ENCODE measurements around the gene THAP3. TPM values are rescaled to one million over a fixed set of nuclear protein-coding genes. Genes with fewer than 3 reads are reported as not detected.
A peak's percentile ranks its signal among the peaks of the same experiment; 100 is the strongest.

The THAP3 gene
- total and polyA plus RNA-seq, 2 experiments from 2014 or later = 15.1 to 23.8 TPM

DNA sequence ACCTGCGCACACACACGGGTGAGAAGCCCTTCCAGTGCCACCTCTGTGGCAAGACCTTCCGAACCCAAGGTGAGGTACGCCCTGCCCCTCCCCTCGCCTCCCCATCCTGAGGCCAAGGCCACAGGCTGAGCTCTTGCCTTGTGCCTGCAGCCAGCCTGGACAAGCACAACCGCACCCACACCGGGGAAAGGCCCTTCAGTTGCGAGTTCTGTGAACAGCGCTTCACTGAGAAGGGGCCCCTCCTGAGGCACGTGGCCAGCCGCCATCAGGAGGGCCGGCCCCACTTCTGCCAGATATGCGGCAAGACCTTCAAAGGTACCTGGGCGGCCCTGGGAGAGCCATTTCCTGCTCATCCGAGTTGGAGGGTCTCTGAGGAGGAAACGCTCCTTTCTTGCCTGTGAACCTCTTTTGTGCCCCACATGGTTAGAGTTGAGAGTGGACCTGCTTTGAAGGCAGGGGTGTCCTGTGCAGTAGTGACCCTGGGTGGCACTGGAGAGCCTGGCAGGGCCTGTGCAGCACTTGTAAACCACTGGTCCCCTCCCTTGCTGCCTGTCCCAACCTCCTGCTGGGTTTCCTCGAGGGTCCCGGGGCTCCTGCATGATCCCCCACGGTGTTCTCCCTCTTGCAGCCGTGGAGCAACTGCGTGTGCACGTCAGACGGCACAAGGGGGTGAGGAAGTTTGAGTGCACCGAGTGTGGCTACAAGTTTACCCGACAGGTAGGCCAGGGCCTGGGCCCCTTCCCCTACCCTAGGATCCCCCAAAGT lies 36.4 kb upstream of the THAP3 start:
- peaks cover 6% of the 10 kb centered on the region; the same call in 1 of the 3 replicates for H3K4me1 Mint-ChIP-seq
- Histone ChIP-seq H3K27ac (ENCODE audit: low read depth) (peak overlapping the region; percentile 79; the same call in 1 of the 2 replicates), H3K4me2 (no peak overlapping the region), H3K27me3 (ENCODE audit: insufficient read depth) (no peaks in the 10 kb centered on the region), H3F3A (replicated peaks; ENCODE audit: low read depth) (peaks cover 14% of the 10 kb centered on the region; the same call in 1 of the 2 replicates), H3K36me3 (ENCODE audit: insufficient read depth) (no peaks in the 10 kb centered on the region), H4K20me1 (replicated peaks; ENCODE audit: insufficient read depth) (peaks cover 19% of the 10 kb centered on the region; the same call in 1 of the 2 replicates), H2AFZ (no peak overlapping the region), H3K4me3 (no peak overlapping the region), H3K4me1 (ENCODE audit: insufficient read depth) (no peaks in the 10 kb centered on the region), H3K9me2 (ENCODE audit: insufficient read depth) (no peaks in the 10 kb centered on the region), H3K79me2 (replicated peaks; ENCODE audit: insufficient read depth) (0 out of 2 replicates have a peak, but pooled peaks cover 2% of the 10 kb centered on the region)
- ATAC-seq = no peak
- H3K27me3 Mint-ChIP-seq (ENCODE audit: insufficient read depth, low read depth, poor library complexity) = peaks cover 21% of the 10 kb centered on the region
- no peak overlapping the region; the same call in 1 of the 2 replicates for H3K27ac Mint-ChIP-seq
- no peaks in the 10 kb centered on the region for H3K9me3 Mint-ChIP-seq
- no peak for DNase-seq (ENCODE audit: low spot score)
- no peak overlapping the region for H3K4me3 Mint-ChIP-seq
- TF ChIP-seq POLR2AphosphoS5 (IDR thresholded peaks at IDR 0.05; ENCODE audit: low read depth) (no peak), ZNF331 (CRISPR knock-in tag; IDR thresholded peaks at IDR 0.05; ENCODE audit: low read depth) (no peak), JUNB (IDR thresholded peaks at IDR 0.05; ENCODE audit: unreplicated experiment) (no peak), NANOG (IDR thresholded peaks at IDR 0.05; ENCODE audit: borderline replicate concordance) (no peak), EZH2phosphoT487 (IDR thresholded peaks at IDR 0.05; ENCODE audit: unreplicated experiment) (no peak), STAT1 (IDR thresholded peaks at IDR 0.05; ENCODE audit: unreplicated experiment) (no peak), EZH2 (IDR thresholded peaks at IDR 0.05; ENCODE audit: low read depth, unreplicated experiment) (no peak), ZNF114 (CRISPR knock-in tag; IDR thresholded peaks at IDR 0.05) (no peak), CREB1 (CRISPR knock-in tag; IDR thresholded peaks at IDR 0.05; ENCODE audit: low read depth) (no peak)
- TF ChIP-seq, protein P1, sequence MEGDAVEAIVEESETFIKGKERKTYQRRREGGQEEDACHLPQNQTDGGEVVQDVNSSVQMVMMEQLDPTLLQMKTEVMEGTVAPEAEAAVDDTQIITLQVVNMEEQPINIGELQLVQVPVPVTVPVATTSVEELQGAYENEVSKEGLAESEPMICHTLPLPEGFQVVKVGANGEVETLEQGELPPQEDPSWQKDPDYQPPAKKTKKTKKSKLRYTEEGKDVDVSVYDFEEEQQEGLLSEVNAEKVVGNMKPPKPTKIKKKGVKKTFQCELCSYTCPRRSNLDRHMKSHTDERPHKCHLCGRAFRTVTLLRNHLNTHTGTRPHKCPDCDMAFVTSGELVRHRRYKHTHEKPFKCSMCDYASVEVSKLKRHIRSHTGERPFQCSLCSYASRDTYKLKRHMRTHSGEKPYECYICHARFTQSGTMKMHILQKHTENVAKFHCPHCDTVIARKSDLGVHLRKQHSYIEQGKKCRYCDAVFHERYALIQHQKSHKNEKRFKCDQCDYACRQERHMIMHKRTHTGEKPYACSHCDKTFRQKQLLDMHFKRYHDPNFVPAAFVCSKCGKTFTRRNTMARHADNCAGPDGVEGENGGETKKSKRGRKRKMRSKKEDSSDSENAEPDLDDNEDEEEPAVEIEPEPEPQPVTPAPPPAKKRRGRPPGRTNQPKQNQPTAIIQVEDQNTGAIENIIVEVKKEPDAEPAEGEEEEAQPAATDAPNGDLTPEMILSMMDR (conservative IDR thresholded peaks at IDR 0.05; ENCODE audit: low read depth in 2 of 2) = no peak
- TF ChIP-seq, protein P2, sequence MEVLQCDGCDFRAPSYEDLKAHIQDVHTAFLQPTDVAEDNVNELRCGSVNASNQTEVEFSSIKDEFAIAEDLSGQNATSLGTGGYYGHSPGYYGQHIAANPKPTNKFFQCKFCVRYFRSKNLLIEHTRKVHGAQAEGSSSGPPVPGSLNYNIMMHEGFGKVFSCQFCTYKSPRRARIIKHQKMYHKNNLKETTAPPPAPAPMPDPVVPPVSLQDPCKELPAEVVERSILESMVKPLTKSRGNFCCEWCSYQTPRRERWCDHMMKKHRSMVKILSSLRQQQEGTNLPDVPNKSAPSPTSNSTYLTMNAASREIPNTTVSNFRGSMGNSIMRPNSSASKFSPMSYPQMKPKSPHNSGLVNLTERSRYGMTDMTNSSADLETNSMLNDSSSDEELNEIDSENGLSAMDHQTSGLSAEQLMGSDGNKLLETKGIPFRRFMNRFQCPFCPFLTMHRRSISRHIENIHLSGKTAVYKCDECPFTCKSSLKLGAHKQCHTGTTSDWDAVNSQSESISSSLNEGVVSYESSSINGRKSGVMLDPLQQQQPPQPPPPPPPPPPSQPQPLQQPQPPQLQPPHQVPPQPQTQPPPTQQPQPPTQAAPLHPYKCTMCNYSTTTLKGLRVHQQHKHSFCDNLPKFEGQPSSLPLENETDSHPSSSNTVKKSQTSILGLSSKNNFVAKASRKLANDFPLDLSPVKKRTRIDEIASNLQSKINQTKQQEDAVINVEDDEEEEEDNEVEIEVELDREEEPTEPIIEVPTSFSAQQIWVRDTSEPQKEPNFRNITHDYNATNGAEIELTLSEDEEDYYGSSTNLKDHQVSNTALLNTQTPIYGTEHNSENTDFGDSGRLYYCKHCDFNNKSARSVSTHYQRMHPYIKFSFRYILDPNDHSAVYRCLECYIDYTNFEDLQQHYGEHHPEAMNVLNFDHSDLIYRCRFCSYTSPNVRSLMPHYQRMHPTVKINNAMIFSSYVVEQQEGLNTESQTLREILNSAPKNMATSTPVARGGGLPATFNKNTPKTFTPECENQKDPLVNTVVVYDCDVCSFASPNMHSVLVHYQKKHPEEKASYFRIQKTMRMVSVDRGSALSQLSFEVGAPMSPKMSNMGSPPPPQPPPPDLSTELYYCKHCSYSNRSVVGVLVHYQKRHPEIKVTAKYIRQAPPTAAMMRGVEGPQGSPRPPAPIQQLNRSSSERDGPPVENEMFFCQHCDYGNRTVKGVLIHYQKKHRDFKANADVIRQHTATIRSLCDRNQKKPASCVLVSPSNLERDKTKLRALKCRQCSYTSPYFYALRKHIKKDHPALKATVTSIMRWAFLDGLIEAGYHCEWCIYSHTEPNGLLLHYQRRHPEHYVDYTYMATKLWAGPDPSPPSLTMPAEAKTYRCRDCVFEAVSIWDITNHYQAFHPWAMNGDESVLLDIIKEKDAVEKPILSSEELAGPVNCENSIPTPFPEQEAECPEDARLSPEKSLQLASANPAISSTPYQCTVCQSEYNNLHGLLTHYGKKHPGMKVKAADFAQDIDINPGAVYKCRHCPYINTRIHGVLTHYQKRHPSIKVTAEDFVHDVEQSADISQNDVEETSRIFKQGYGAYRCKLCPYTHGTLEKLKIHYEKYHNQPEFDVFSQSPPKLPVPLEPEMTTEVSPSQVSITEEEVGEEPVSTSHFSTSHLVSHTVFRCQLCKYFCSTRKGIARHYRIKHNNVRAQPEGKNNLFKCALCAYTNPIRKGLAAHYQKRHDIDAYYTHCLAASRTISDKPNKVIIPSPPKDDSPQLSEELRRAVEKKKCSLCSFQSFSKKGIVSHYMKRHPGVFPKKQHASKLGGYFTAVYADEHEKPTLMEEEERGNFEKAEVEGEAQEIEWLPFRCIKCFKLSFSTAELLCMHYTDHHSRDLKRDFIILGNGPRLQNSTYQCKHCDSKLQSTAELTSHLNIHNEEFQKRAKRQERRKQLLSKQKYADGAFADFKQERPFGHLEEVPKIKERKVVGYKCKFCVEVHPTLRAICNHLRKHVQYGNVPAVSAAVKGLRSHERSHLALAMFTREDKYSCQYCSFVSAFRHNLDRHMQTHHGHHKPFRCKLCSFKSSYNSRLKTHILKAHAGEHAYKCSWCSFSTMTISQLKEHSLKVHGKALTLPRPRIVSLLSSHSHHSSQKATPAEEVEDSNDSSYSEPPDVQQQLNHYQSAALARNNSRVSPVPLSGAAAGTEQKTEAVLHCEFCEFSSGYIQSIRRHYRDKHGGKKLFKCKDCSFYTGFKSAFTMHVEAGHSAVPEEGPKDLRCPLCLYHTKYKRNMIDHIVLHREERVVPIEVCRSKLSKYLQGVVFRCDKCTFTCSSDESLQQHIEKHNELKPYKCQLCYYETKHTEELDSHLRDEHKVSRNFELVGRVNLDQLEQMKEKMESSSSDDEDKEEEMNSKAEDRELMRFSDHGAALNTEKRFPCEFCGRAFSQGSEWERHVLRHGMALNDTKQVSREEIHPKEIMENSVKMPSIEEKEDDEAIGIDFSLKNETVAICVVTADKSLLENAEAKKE (CRISPR knock-in tag; IDR thresholded peaks at IDR 0.05) = no peak
- TF ChIP-seq, protein P3, sequence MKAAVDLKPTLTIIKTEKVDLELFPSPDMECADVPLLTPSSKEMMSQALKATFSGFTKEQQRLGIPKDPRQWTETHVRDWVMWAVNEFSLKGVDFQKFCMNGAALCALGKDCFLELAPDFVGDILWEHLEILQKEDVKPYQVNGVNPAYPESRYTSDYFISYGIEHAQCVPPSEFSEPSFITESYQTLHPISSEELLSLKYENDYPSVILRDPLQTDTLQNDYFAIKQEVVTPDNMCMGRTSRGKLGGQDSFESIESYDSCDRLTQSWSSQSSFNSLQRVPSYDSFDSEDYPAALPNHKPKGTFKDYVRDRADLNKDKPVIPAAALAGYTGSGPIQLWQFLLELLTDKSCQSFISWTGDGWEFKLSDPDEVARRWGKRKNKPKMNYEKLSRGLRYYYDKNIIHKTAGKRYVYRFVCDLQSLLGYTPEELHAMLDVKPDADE (IDR thresholded peaks at IDR 0.05) = no peak
- TF ChIP-seq, protein P4, sequence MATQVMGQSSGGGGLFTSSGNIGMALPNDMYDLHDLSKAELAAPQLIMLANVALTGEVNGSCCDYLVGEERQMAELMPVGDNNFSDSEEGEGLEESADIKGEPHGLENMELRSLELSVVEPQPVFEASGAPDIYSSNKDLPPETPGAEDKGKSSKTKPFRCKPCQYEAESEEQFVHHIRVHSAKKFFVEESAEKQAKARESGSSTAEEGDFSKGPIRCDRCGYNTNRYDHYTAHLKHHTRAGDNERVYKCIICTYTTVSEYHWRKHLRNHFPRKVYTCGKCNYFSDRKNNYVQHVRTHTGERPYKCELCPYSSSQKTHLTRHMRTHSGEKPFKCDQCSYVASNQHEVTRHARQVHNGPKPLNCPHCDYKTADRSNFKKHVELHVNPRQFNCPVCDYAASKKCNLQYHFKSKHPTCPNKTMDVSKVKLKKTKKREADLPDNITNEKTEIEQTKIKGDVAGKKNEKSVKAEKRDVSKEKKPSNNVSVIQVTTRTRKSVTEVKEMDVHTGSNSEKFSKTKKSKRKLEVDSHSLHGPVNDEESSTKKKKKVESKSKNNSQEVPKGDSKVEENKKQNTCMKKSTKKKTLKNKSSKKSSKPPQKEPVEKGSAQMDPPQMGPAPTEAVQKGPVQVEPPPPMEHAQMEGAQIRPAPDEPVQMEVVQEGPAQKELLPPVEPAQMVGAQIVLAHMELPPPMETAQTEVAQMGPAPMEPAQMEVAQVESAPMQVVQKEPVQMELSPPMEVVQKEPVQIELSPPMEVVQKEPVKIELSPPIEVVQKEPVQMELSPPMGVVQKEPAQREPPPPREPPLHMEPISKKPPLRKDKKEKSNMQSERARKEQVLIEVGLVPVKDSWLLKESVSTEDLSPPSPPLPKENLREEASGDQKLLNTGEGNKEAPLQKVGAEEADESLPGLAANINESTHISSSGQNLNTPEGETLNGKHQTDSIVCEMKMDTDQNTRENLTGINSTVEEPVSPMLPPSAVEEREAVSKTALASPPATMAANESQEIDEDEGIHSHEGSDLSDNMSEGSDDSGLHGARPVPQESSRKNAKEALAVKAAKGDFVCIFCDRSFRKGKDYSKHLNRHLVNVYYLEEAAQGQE (IDR thresholded peaks at IDR 0.05; ENCODE audit: unreplicated experiment) = no peak
- H3K36me3 Mint-ChIP-seq (ENCODE audit: low read depth) = peaks cover 17% of the 10 kb centered on the region

Measured in GM23338 (cell line).